ENCODE data around the gene FASN.

GRCh38 chr17:82108038-82108437 lies 10.0 kb upstream of the FASN start:
- TF ChIP-seq, protein P1, sequence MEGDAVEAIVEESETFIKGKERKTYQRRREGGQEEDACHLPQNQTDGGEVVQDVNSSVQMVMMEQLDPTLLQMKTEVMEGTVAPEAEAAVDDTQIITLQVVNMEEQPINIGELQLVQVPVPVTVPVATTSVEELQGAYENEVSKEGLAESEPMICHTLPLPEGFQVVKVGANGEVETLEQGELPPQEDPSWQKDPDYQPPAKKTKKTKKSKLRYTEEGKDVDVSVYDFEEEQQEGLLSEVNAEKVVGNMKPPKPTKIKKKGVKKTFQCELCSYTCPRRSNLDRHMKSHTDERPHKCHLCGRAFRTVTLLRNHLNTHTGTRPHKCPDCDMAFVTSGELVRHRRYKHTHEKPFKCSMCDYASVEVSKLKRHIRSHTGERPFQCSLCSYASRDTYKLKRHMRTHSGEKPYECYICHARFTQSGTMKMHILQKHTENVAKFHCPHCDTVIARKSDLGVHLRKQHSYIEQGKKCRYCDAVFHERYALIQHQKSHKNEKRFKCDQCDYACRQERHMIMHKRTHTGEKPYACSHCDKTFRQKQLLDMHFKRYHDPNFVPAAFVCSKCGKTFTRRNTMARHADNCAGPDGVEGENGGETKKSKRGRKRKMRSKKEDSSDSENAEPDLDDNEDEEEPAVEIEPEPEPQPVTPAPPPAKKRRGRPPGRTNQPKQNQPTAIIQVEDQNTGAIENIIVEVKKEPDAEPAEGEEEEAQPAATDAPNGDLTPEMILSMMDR (IDR thresholded peaks at IDR 0.05), result no peak
- no peak for TF ChIP-seq POLR2A (IDR thresholded peaks at IDR 0.05)
